ENCODE measurements around the gene CMTM7. TPM values are rescaled to one million over a fixed set of nuclear protein-coding genes. Genes with fewer than 3 reads are reported as not detected.

CMTM7 gene
- total and polyA plus RNA-seq, 2 experiments from 2014 or later: 32.2 to 93.6 TPM

GRCh38 chr3:32435911-32436815 lies 44.5 kb downstream of the CMTM7 start:
- no peak for TF ChIP-seq STAT1 (IDR thresholded peaks at IDR 0.05; ENCODE audit: unreplicated experiment)
- TF ChIP-seq, protein P1, sequence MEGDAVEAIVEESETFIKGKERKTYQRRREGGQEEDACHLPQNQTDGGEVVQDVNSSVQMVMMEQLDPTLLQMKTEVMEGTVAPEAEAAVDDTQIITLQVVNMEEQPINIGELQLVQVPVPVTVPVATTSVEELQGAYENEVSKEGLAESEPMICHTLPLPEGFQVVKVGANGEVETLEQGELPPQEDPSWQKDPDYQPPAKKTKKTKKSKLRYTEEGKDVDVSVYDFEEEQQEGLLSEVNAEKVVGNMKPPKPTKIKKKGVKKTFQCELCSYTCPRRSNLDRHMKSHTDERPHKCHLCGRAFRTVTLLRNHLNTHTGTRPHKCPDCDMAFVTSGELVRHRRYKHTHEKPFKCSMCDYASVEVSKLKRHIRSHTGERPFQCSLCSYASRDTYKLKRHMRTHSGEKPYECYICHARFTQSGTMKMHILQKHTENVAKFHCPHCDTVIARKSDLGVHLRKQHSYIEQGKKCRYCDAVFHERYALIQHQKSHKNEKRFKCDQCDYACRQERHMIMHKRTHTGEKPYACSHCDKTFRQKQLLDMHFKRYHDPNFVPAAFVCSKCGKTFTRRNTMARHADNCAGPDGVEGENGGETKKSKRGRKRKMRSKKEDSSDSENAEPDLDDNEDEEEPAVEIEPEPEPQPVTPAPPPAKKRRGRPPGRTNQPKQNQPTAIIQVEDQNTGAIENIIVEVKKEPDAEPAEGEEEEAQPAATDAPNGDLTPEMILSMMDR (conservative IDR thresholded peaks at IDR 0.05; ENCODE audit: low read depth in 2 of 2): no peak
- no peak for TF ChIP-seq POLR2AphosphoS5 (IDR thresholded peaks at IDR 0.05; ENCODE audit: low read depth)
- TF ChIP-seq CREB1 (CRISPR knock-in tag; IDR thresholded peaks at IDR 0.05; ENCODE audit: low read depth): no peak
- TF ChIP-seq NANOG (IDR thresholded peaks at IDR 0.05; ENCODE audit: borderline replicate concordance): no peak
- no peak for TF ChIP-seq ETS1 (IDR thresholded peaks at IDR 0.05)
- no peak for TF ChIP-seq JUNB (IDR thresholded peaks at IDR 0.05; ENCODE audit: unreplicated experiment)
- no peak for TF ChIP-seq EZH2phosphoT487 (IDR thresholded peaks at IDR 0.05; ENCODE audit: unreplicated experiment)
- no peak for TF ChIP-seq ZNF331 (CRISPR knock-in tag; IDR thresholded peaks at IDR 0.05; ENCODE audit: low read depth)
- TF ChIP-seq, protein P2, sequence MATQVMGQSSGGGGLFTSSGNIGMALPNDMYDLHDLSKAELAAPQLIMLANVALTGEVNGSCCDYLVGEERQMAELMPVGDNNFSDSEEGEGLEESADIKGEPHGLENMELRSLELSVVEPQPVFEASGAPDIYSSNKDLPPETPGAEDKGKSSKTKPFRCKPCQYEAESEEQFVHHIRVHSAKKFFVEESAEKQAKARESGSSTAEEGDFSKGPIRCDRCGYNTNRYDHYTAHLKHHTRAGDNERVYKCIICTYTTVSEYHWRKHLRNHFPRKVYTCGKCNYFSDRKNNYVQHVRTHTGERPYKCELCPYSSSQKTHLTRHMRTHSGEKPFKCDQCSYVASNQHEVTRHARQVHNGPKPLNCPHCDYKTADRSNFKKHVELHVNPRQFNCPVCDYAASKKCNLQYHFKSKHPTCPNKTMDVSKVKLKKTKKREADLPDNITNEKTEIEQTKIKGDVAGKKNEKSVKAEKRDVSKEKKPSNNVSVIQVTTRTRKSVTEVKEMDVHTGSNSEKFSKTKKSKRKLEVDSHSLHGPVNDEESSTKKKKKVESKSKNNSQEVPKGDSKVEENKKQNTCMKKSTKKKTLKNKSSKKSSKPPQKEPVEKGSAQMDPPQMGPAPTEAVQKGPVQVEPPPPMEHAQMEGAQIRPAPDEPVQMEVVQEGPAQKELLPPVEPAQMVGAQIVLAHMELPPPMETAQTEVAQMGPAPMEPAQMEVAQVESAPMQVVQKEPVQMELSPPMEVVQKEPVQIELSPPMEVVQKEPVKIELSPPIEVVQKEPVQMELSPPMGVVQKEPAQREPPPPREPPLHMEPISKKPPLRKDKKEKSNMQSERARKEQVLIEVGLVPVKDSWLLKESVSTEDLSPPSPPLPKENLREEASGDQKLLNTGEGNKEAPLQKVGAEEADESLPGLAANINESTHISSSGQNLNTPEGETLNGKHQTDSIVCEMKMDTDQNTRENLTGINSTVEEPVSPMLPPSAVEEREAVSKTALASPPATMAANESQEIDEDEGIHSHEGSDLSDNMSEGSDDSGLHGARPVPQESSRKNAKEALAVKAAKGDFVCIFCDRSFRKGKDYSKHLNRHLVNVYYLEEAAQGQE (IDR thresholded peaks at IDR 0.05; ENCODE audit: unreplicated experiment): no peak
- TF ChIP-seq ZNF462 (CRISPR knock-in tag; IDR thresholded peaks at IDR 0.05): no peak
- no peak for TF ChIP-seq ZNF114 (CRISPR knock-in tag; IDR thresholded peaks at IDR 0.05)
- TF ChIP-seq EZH2 (IDR thresholded peaks at IDR 0.05; ENCODE audit: low read depth, unreplicated experiment): no peak
- Histone ChIP-seq H3K27ac (ENCODE audit: low read depth) (no peak overlapping the region), H3K27me3 (ENCODE audit: insufficient read depth) (no peaks in the 10 kb centered on the region), H2AFZ (no peak overlapping the region), H3F3A (replicated peaks; ENCODE audit: low read depth) (no peaks in the 10 kb centered on the region), H3K79me2 (replicated peaks; ENCODE audit: insufficient read depth) (peaks cover 11% of the 10 kb centered on the region), H3K4me3 (no peak overlapping the region), H4K20me1 (replicated peaks; ENCODE audit: insufficient read depth) (no peaks in the 10 kb centered on the region; the same call in 1 of the 2 replicates), H3K9me2 (ENCODE audit: insufficient read depth) (no peaks in the 10 kb centered on the region), H3K4me2 (no peak overlapping the region), H3K36me3 (ENCODE audit: insufficient read depth) (no peaks in the 10 kb centered on the region), H3K4me1 (ENCODE audit: insufficient read depth) (peaks cover 11% of the 10 kb centered on the region)
- H3K4me3 Mint-ChIP-seq: no peak overlapping the region
- DNase-seq (ENCODE audit: low spot score): no peak
- peaks cover 16% of the 10 kb centered on the region for H3K4me1 Mint-ChIP-seq
- no peaks in the 10 kb centered on the region; the same call in 2 of the 3 replicates for H3K36me3 Mint-ChIP-seq (ENCODE audit: low read depth)
- peaks cover 5% of the 10 kb centered on the region for H3K27me3 Mint-ChIP-seq (ENCODE audit: insufficient read depth, low read depth, poor library complexity)
- no peaks in the 10 kb centered on the region for H3K9me3 Mint-ChIP-seq
- no peak overlapping the region for H3K27ac Mint-ChIP-seq
- no peak for ATAC-seq
